ENCODE results near the gene KRTAP1-1. TPM values are rescaled to one million over a fixed set of nuclear protein-coding genes. Genes with fewer than 3 reads are reported as not detected.

KRTAP1-1 gene
- total RNA-seq, 1 experiment from 2014 or later: not detected

GRCh38 chr17:40995116-40995515, 46.1 kb downstream of the KRTAP1-1 start:
- intact Hi-C loops (cut with micrococcal nuclease): no loop called here
- Mint-ChIP-seq H3K27me3 (ENCODE audit: insufficient read depth, unreplicated experiment) (no peaks in the 10 kb centered on the region), H3K36me3 (ENCODE audit: insufficient read depth, unreplicated experiment) (no peaks in the 10 kb centered on the region), H3K9me3 (ENCODE audit: unreplicated experiment) (no peaks in the 10 kb centered on the region), H3K27ac (ENCODE audit: low read depth, unreplicated experiment) (no peak overlapping the region), H3K4me1 (ENCODE audit: insufficient read depth, unreplicated experiment) (no peaks in the 10 kb centered on the region), H3K4me3 (ENCODE audit: unreplicated experiment) (no peak overlapping the region)
- ChIA-PET CTCF (interaction anchor here (0.6 to 1.3 kb wide), 4 partner anchors 159 to 1178 kb away, joined by 3 to 4 read pairs (median 3); no protein-coding TSS in a partner anchor), POLR2A (interaction anchor here (0.5 kb wide), 1 partner anchor 1031 kb away, joined by 3 read pairs; no protein-coding TSS in a partner anchor)
- DNase-seq (ENCODE audit: unreplicated experiment): no peak
- BruUV-seq (replicated peaks): no TSS peak
- TF ChIP-seq, protein P1, sequence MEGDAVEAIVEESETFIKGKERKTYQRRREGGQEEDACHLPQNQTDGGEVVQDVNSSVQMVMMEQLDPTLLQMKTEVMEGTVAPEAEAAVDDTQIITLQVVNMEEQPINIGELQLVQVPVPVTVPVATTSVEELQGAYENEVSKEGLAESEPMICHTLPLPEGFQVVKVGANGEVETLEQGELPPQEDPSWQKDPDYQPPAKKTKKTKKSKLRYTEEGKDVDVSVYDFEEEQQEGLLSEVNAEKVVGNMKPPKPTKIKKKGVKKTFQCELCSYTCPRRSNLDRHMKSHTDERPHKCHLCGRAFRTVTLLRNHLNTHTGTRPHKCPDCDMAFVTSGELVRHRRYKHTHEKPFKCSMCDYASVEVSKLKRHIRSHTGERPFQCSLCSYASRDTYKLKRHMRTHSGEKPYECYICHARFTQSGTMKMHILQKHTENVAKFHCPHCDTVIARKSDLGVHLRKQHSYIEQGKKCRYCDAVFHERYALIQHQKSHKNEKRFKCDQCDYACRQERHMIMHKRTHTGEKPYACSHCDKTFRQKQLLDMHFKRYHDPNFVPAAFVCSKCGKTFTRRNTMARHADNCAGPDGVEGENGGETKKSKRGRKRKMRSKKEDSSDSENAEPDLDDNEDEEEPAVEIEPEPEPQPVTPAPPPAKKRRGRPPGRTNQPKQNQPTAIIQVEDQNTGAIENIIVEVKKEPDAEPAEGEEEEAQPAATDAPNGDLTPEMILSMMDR (IDR thresholded peaks at IDR 0.05; ENCODE audit: unreplicated experiment): no peak

- no TSS peak for BruUV-seq (replicated peaks)
- H3K4me3 Mint-ChIP-seq (ENCODE audit: unreplicated experiment): no peak within 1 kb of the TSS
- TF ChIP-seq, protein P1 (IDR thresholded peaks at IDR 0.05; ENCODE audit: unreplicated experiment): no peak
- no peak for DNase-seq (ENCODE audit: unreplicated experiment)
- H3K9me3 Mint-ChIP-seq (ENCODE audit: unreplicated experiment): no peaks in the 10 kb centered on the region
- POLR2A ChIA-PET: no interaction called here
- no peaks in the 10 kb centered on the region for H3K27me3 Mint-ChIP-seq (ENCODE audit: insufficient read depth, unreplicated experiment)
- CTCF ChIA-PET: no interaction called here
- intact Hi-C loops (cut with micrococcal nuclease): no loop called here
- no peak within 1 kb of the TSS for H3K27ac Mint-ChIP-seq (ENCODE audit: low read depth, unreplicated experiment)
- H3K36me3 Mint-ChIP-seq (ENCODE audit: insufficient read depth, unreplicated experiment): no peaks in the 10 kb centered on the region
- no peaks in the 10 kb centered on the region for H3K4me1 Mint-ChIP-seq (ENCODE audit: insufficient read depth, unreplicated experiment)
Measured at GRCh38 chr17:40993839-40994238, 47.4 kb downstream of the KRTAP1-1 start, which contains the start of gene KRTAP3-3. Gene KRTAP3-3 (minus strand): TSS chr17:40994164. CDS start chr17:40994097, 67 bp downstream.

DNA sequence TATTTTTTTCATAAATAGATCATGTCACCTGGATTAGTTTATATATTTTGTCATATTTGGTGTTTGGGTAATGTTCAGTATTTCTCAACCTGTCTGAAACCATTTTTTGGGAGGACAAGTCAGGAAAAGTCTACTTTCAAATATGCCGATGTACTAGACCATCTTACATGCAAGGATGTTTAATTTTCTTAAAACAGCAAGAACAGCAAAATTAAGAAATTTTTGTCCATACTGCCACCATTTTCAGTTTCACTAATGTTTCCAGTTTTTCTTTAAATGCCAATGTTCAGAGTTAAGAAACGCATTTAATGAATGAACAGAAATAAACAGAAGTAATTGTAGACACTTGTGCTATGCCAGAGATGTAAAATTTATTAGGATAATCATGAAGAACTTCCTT, 48.2 kb downstream of the KRTAP1-1 start:
- TF ChIP-seq, protein P1 (IDR thresholded peaks at IDR 0.05; ENCODE audit: unreplicated experiment): no peak
- Mint-ChIP-seq H3K4me3 (ENCODE audit: unreplicated experiment) (no peak overlapping the region), H3K4me1 (ENCODE audit: insufficient read depth, unreplicated experiment) (no peaks in the 10 kb centered on the region), H3K27ac (ENCODE audit: low read depth, unreplicated experiment) (no peak overlapping the region), H3K9me3 (ENCODE audit: unreplicated experiment) (no peaks in the 10 kb centered on the region), H3K27me3 (ENCODE audit: insufficient read depth, unreplicated experiment) (no peaks in the 10 kb centered on the region), H3K36me3 (ENCODE audit: insufficient read depth, unreplicated experiment) (no peaks in the 10 kb centered on the region)
- intact Hi-C loops (cut with micrococcal nuclease): no loop called here
- ChIA-PET CTCF (interaction anchor here (0.6 kb wide), 1 partner anchor 30 kb away, joined by 3 read pairs; no protein-coding TSS in a partner anchor), POLR2A (interaction anchor here (0.8 kb wide), 1 partner anchor 11 kb away, joined by 3 read pairs; no protein-coding TSS in a partner anchor)
- DNase-seq (ENCODE audit: unreplicated experiment): no peak
- BruUV-seq (replicated peaks): no TSS peak

DNA sequence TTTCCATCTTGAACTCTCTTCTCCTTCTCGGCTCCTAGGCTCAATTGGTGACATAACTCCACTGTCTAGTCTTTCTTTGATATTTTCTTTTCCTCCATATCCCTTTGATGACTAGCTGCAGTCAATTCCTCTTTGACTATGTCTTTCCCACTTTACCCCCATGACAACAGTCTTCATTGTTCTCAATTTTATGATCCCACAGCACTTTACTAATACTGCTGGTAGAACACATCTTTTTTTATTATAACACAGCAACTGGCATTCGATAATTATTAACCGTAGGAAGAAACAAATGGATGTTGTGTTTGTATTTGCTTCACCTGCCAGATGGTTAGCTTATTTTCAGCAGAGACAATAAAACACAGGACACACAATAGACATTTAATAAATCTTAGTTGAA, 48.6 kb downstream of the KRTAP1-1 start:
- TF ChIP-seq, protein P1 (IDR thresholded peaks at IDR 0.05; ENCODE audit: unreplicated experiment): no peak
- no peaks in the 10 kb centered on the region for H3K36me3 Mint-ChIP-seq (ENCODE audit: insufficient read depth, unreplicated experiment)
- CTCF ChIA-PET: no interaction called here

More for the DNA sequence above, 48.6 kb downstream of the KRTAP1-1 start:
- no TSS peak for BruUV-seq (replicated peaks)
- intact Hi-C loops (cut with micrococcal nuclease): no loop called here
- no peak for DNase-seq (ENCODE audit: unreplicated experiment)
- no peaks in the 10 kb centered on the region for H3K9me3 Mint-ChIP-seq (ENCODE audit: unreplicated experiment)
- no peaks in the 10 kb centered on the region for H3K27me3 Mint-ChIP-seq (ENCODE audit: insufficient read depth, unreplicated experiment)
- H3K4me3 Mint-ChIP-seq (ENCODE audit: unreplicated experiment): no peak overlapping the region
- POLR2A ChIA-PET: interaction anchor here (0.7 to 0.8 kb wide), 2 partner anchors 11 to 264 kb away, joined by 3 read pairs; no protein-coding TSS in a partner anchor
- no peak overlapping the region for H3K27ac Mint-ChIP-seq (ENCODE audit: low read depth, unreplicated experiment)
- H3K4me1 Mint-ChIP-seq (ENCODE audit: insufficient read depth, unreplicated experiment): peaks cover 3% of the 10 kb centered on the region

Other genes starting within 250 kb of the KRTAP1-1 start
- not detected in 2 replicates for gene KRT28, start 241.5 kb downstream of the KRTAP1-1 start, total RNA-seq (2022)
- 95.5 and 116 TPM in 2 replicates for gene KRT10, start 218.8 kb downstream of the KRTAP1-1 start, total RNA-seq (2022)
- gene KRT12, start 174.2 kb downstream of the KRTAP1-1 start, total RNA-seq (2022): not detected in 2 replicates
- gene KRT20, start 156.2 kb downstream of the KRTAP1-1 start, total RNA-seq (2022): not detected in 2 replicates
- not detected in 2 replicates for gene KRT23, start 103.8 kb downstream of the KRTAP1-1 start, total RNA-seq (2022)
- gene KRT39, start 74.5 kb downstream of the KRTAP1-1 start, total RNA-seq (2022): not detected in 2 replicates
- not detected in 2 replicates for gene KRT40, start 57.1 kb downstream of the KRTAP1-1 start, total RNA-seq (2022)
- gene KRTAP3-3, start 47.3 kb downstream of the KRTAP1-1 start, total RNA-seq (2022): not detected in 2 replicates
- not detected in 2 replicates for gene KRTAP3-2, start 41.5 kb downstream of the KRTAP1-1 start, total RNA-seq (2022)
- gene KRTAP3-1, start 32.3 kb downstream of the KRTAP1-1 start, total RNA-seq (2022): not detected in 2 replicates
- not detected in 2 replicates for gene KRTAP1-5, start 14.2 kb downstream of the KRTAP1-1 start, total RNA-seq (2022)
- gene KRTAP1-4, start 11.3 kb downstream of the KRTAP1-1 start, total RNA-seq (2022): not detected in 2 replicates
- not detected in 2 replicates for gene KRTAP1-3, start 6.6 kb downstream of the KRTAP1-1 start, total RNA-seq (2022)
- gene KRTAP2-1, start 5.9 kb upstream of the KRTAP1-1 start, total RNA-seq (2022): not detected in 2 replicates
- not detected in 2 replicates for gene KRTAP2-2, start 13.8 kb upstream of the KRTAP1-1 start, total RNA-seq (2022)
- not detected in 2 replicates for gene KRTAP2-3, start 18.7 kb upstream of the KRTAP1-1 start, total RNA-seq (2022)
- gene KRTAP2-4, start 24.4 kb upstream of the KRTAP1-1 start, total RNA-seq (2022): not detected in 2 replicates
- gene KRTAP4-7, start 42.7 kb upstream of the KRTAP1-1 start, total RNA-seq (2022): not detected in 2 replicates
- gene KRTAP4-8, start 56.7 kb upstream of the KRTAP1-1 start, total RNA-seq (2022): not detected in 2 replicates
- not detected in 2 replicates for gene KRTAP4-16, start 60.8 kb upstream of the KRTAP1-1 start, total RNA-seq (2022)
- not detected in 2 replicates for gene KRTAP4-9, start 63.9 kb upstream of the KRTAP1-1 start, total RNA-seq (2022)
- gene KRTAP4-11, start 76.9 kb upstream of the KRTAP1-1 start, total RNA-seq (2022): not detected in 2 replicates
- gene KRTAP4-12, start 82.7 kb upstream of the KRTAP1-1 start, total RNA-seq (2022): not detected in 2 replicates
- gene KRTAP4-6, start 99.1 kb upstream of the KRTAP1-1 start, total RNA-seq (2022): not detected in 2 replicates
- not detected in 2 replicates for gene KRTAP4-5, start 108.4 kb upstream of the KRTAP1-1 start, total RNA-seq (2022)
- gene KRTAP4-4, start 119.3 kb upstream of the KRTAP1-1 start, total RNA-seq (2022): not detected in 2 replicates
- not detected in 2 replicates for gene KRTAP4-3, start 126.8 kb upstream of the KRTAP1-1 start, total RNA-seq (2022)
- gene KRTAP4-2, start 136.8 kb upstream of the KRTAP1-1 start, total RNA-seq (2022): not detected in 2 replicates
- not detected in 2 replicates for gene KRTAP4-1, start 143.5 kb upstream of the KRTAP1-1 start, total RNA-seq (2022)
- not detected in 2 replicates for gene KRTAP9-1, start 148.4 kb upstream of the KRTAP1-1 start, total RNA-seq (2022)
- not detected in 2 replicates for gene KRTAP9-2, start 185.2 kb upstream of the KRTAP1-1 start, total RNA-seq (2022)
- not detected in 2 replicates for gene KRTAP9-3, start 191.0 kb upstream of the KRTAP1-1 start, total RNA-seq (2022)
- gene KRTAP9-8, start 196.5 kb upstream of the KRTAP1-1 start, total RNA-seq (2022): not detected in 2 replicates
- not detected in 2 replicates for gene KRTAP9-4, start 208.2 kb upstream of the KRTAP1-1 start, total RNA-seq (2022)
- not detected in 2 replicates for gene KRTAP9-9, start 213.9 kb upstream of the KRTAP1-1 start, total RNA-seq (2022)
- gene KRTAP9-6, start 223.9 kb upstream of the KRTAP1-1 start, total RNA-seq (2022): not detected in 2 replicates
- gene KRTAP9-7, start 234.2 kb upstream of the KRTAP1-1 start, total RNA-seq (2022): not detected in 2 replicates